Measurements from ENCODE around the gene LYSMD2.

Gene LYSMD2

DNA sequence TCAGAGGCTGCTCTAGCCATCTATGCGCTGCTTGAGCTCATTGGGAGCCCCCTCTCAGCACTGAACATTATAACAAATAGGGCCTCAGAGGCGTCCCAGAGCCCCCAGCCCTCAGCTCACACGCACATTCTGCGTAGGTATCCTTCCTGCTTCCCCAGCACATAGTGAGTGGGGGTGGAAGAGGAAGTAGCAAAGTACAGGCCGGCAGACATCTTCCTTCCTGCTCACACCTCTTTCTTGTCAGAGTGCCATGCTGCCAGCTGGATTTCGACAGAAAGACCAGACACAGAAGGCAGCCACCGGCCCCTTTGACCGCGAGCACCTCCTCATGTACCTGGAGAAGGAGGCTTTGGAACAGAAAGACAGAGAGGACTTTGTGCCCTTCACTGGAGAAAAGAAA, 30.6 kb upstream of the LYSMD2 start:
- Histone ChIP-seq H3K27ac (ENCODE audit: low read depth, low read length) (no peak overlapping the region), H3K4me1 (ENCODE audit: insufficient read depth, low read length) (no peaks in the 10 kb centered on the region), H3K4me3 (ENCODE audit: low read depth in 1 of 2, low read length in 2 of 2) (no peak overlapping the region), H3K9ac (ENCODE audit: low read length) (no peak overlapping the region), H3K36me3 (ENCODE audit: insufficient read depth, low read length) (peaks cover 33% of the 10 kb centered on the region), H3K27me3 (ENCODE audit: control insufficient read depth in 1 of 2, insufficient read depth in 2 of 2, low read length in 2 of 2) (no peaks in the 10 kb centered on the region), H3K9me3 (ENCODE audit: low read length) (no peaks in the 10 kb centered on the region)

DNA sequence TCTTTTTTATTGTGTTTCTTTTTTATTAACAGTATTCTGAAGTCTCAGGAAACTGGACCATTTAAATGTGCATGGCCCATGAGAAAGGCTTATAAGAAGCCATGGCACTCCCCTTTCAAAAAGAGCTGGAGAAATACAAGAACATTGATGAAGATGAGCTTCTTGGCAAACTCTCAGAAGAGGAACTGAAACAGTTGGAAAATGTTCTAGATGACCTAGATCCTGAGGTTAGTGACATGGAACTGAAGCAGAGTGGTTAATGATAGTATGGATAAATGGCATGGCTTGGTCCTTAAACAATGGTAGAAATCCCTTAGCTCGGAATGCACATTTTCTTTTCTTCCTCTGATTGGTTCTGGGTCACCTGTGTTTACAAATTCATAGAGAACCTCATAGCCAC, 28.9 kb upstream of the LYSMD2 start:
- no peak overlapping the region for H3K27ac ChIP-seq (ENCODE audit: low read depth, low read length)
- no peaks in the 10 kb centered on the region for H3K27me3 ChIP-seq (ENCODE audit: control insufficient read depth in 1 of 2, insufficient read depth in 2 of 2, low read length in 2 of 2)
- peaks cover 26% of the 10 kb centered on the region for H3K36me3 ChIP-seq (ENCODE audit: insufficient read depth, low read length)
- no peak overlapping the region for H3K4me3 ChIP-seq (ENCODE audit: low read depth in 1 of 2, low read length in 2 of 2)
- H3K4me1 ChIP-seq (ENCODE audit: insufficient read depth, low read length): no peaks in the 10 kb centered on the region
- H3K9ac ChIP-seq (ENCODE audit: low read length): no peak overlapping the region
- no peaks in the 10 kb centered on the region for H3K9me3 ChIP-seq (ENCODE audit: low read length)

DNA sequence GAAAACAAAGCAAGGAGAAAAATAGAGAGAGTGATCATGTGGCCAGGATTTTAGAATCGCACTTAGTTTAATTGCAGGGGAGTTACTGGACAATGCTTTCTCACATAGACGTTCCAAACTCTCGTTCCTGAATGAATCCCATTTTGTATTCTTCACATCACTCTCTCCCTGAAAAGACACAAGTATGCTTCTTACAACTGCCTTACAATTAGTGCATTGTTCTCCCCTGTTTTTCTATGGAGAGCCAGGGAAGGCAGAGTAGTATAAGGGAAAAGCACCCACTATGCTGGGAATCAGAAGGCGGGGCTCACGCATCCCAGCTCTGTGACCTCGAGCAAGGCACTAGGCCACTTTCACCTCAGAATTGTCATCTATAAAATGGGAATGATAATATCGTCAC, 28.3 kb upstream of the LYSMD2 start:
- no peaks in the 10 kb centered on the region for H3K4me1 ChIP-seq (ENCODE audit: insufficient read depth, low read length)
- H3K27ac ChIP-seq (ENCODE audit: low read depth, low read length): no peak overlapping the region
- H3K9me3 ChIP-seq (ENCODE audit: low read length): no peaks in the 10 kb centered on the region
- peaks cover 23% of the 10 kb centered on the region for H3K36me3 ChIP-seq (ENCODE audit: insufficient read depth, low read length)
- H3K9ac ChIP-seq (ENCODE audit: low read length): no peak overlapping the region
- H3K27me3 ChIP-seq (ENCODE audit: control insufficient read depth in 1 of 2, insufficient read depth in 2 of 2, low read length in 2 of 2): no peaks in the 10 kb centered on the region
- H3K4me3 ChIP-seq (ENCODE audit: low read depth in 1 of 2, low read length in 2 of 2): no peak overlapping the region

DNA sequence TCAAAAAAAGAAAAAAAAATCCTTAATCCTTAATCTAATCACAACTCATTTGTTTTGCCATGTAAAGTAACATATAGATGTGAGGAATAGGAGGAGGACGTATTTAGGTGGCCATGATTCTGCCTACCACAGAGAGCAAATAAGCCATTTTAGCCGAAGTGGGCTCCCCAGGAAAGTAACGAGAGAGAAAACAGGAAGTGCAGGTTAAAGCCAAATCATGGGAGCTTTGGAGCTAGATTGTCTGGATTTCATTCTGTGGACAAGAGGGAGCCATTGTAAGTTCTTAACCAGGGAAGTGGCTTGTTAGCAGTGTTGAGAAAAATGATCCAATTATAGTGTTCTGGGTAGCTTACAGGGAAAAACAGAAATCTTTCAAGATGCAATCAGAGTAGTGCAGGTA, 23.4 kb upstream of the LYSMD2 start:
- H3K4me3 ChIP-seq (ENCODE audit: low read depth in 1 of 2, low read length in 2 of 2): no peak overlapping the region
- no peak overlapping the region for H3K27ac ChIP-seq (ENCODE audit: low read depth, low read length)
- H3K9ac ChIP-seq (ENCODE audit: low read length): no peak overlapping the region
- no peaks in the 10 kb centered on the region for H3K36me3 ChIP-seq (ENCODE audit: insufficient read depth, low read length)
- H3K9me3 ChIP-seq (ENCODE audit: low read length): no peaks in the 10 kb centered on the region
- peaks cover 12% of the 10 kb centered on the region for H3K4me1 ChIP-seq (ENCODE audit: insufficient read depth, low read length)
- no peaks in the 10 kb centered on the region for H3K27me3 ChIP-seq (ENCODE audit: control insufficient read depth in 1 of 2, insufficient read depth in 2 of 2, low read length in 2 of 2)

DNA sequence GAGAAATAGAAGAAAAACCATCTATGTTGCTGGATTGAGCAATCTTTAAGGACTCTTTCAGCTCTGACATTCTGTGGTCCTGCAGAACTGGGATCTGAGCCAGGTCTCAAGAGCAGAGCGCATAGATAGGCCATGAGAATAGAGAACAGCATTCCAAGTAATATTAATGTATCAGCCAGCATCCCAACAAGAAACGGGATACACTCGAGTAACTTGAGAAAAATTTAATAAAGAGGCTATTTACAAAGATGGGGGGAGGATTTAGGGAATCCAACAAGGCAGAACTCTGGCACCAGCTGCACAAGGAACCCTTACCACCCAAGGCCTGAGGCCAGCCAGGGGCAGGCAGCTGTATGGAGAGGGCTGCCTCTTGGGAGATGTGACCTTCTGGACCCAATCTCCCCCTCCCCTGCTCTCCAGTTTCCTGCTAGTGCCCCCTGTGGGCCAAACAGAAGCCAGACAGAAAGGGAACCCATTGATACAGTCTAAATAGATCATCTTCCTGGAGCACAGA, 22.2 kb upstream of the LYSMD2 start:
- Histone ChIP-seq H3K4me3 (ENCODE audit: low read depth in 1 of 2, low read length in 2 of 2) (no peak overlapping the region), H3K27ac (ENCODE audit: low read depth, low read length) (no peak overlapping the region)

DNA sequence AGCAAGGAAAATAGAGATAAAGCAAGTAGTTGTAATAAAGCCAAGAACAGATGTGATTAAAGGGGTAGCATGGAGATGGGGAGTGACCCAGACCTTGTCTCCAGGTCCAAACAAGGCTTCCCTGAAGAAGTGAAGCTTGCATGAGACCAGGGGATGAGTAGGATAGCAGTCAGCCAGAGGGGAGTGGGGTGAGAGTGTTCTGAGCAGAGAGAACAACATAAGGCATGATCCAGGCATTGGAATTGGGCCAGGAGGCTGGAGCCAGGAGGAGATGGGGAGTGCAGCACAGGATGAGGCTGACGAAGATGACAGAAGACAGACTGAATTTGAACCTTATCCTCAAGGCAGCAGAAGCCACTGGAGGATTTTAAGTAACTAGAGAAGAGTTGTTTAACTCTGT, 21.2 kb upstream of the LYSMD2 start:
- peaks cover 12% of the 10 kb centered on the region for H3K4me1 ChIP-seq (ENCODE audit: insufficient read depth, low read length)
- peak overlapping the region in 1 of 2 donors; percentile 13 for H3K4me3 ChIP-seq (ENCODE audit: low read depth in 1 of 2, low read length in 2 of 2)
- H3K27ac ChIP-seq (ENCODE audit: low read depth, low read length): no peak overlapping the region
- no peak overlapping the region for H3K9ac ChIP-seq (ENCODE audit: low read length)
- H3K36me3 ChIP-seq (ENCODE audit: insufficient read depth, low read length): no peaks in the 10 kb centered on the region
- no peaks in the 10 kb centered on the region for H3K9me3 ChIP-seq (ENCODE audit: low read length)
- H3K27me3 ChIP-seq (ENCODE audit: control insufficient read depth in 1 of 2, insufficient read depth in 2 of 2, low read length in 2 of 2): no peaks in the 10 kb centered on the region

More for the DNA sequence above, 22.2 kb upstream of the LYSMD2 start:
- Histone ChIP-seq H3K9ac (ENCODE audit: low read length) (no peak overlapping the region), H3K4me1 (ENCODE audit: insufficient read depth, low read length) (peaks cover 12% of the 10 kb centered on the region), H3K27me3 (ENCODE audit: control insufficient read depth in 1 of 2, insufficient read depth in 2 of 2, low read length in 2 of 2) (no peaks in the 10 kb centered on the region), H3K36me3 (ENCODE audit: insufficient read depth, low read length) (no peaks in the 10 kb centered on the region), H3K9me3 (ENCODE audit: low read length) (no peaks in the 10 kb centered on the region)

DNA sequence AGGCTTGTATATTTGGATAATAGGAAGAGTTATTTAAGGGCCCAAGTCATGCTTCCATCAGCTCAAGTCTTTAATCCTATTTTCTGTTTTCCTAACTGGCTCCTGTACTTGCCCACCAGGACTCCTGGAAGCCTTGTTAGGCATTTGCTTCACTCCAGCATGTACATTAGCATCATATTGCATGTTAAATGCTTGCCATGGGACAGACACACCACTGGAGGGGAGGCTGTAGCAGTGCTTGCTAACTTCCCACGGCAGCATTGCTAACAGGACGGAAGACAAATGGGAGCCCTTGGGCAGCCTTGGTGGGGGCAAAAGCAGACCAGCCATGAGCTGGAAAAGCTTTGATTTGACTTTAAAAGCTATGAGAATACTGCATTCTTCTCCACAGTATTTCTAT, 20.0 kb upstream of the LYSMD2 start:
- no peak overlapping the region for H3K9ac ChIP-seq (ENCODE audit: low read length)
- H3K27ac ChIP-seq (ENCODE audit: low read depth, low read length): no peak overlapping the region
- no peak overlapping the region for H3K4me3 ChIP-seq (ENCODE audit: low read depth in 1 of 2, low read length in 2 of 2)
- H3K4me1 ChIP-seq (ENCODE audit: insufficient read depth, low read length): peaks cover 20% of the 10 kb centered on the region
- no peaks in the 10 kb centered on the region for H3K9me3 ChIP-seq (ENCODE audit: low read length)
- no peaks in the 10 kb centered on the region for H3K36me3 ChIP-seq (ENCODE audit: insufficient read depth, low read length)
- H3K27me3 ChIP-seq (ENCODE audit: control insufficient read depth in 1 of 2, insufficient read depth in 2 of 2, low read length in 2 of 2): no peaks in the 10 kb centered on the region

DNA sequence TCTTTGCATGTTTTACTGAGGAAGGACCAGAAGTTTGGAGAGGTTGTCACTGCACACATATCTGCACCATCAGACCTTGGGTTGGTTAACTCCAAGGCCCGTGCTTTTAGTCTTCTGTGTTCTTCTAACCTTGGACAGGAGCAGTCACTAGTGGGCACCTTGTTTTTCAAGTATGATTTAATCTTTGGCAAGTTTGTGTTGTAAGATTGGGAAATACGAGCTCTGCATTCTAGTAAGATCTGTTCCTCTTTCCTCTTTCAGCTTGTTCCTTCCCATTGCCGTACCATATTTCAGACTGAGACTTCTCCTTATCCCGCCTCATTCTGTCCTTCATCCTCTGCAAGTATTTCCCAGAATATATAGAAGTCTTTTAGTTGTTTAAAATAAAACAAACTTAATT, 19.0 kb upstream of the LYSMD2 start:
- H3K9me3 ChIP-seq (ENCODE audit: low read length): no peaks in the 10 kb centered on the region
- H3K27me3 ChIP-seq (ENCODE audit: control insufficient read depth in 1 of 2, insufficient read depth in 2 of 2, low read length in 2 of 2): no peaks in the 10 kb centered on the region
- no peak overlapping the region for H3K4me3 ChIP-seq (ENCODE audit: low read depth in 1 of 2, low read length in 2 of 2)
- no peak overlapping the region for H3K9ac ChIP-seq (ENCODE audit: low read length)
- H3K27ac ChIP-seq (ENCODE audit: low read depth, low read length): no peak overlapping the region
- no peaks in the 10 kb centered on the region for H3K36me3 ChIP-seq (ENCODE audit: insufficient read depth, low read length)
- peaks cover 23% of the 10 kb centered on the region for H3K4me1 ChIP-seq (ENCODE audit: insufficient read depth, low read length)

DNA sequence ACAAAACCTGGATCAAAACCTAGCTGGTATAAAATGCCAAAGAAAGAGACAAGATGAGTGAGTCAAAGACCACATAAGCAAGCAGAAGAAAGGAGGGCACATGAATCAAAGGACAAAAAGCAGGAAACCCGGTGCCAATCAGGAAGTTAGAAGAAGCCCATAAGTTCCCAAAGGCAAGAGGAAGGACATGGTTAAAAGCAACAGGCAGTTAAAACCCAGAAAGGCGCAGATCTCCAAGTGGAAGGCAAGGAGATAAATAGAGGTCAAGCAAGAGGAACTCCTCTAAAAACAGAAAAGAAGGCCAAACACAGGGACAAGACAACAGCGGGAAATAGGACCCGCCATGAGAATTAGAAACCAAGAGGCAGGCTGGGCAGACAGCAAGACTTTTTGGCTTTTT, 18.3 kb upstream of the LYSMD2 start:
- Histone ChIP-seq H3K4me3 (ENCODE audit: low read depth in 1 of 2, low read length in 2 of 2) (no peak overlapping the region), H3K27me3 (ENCODE audit: control insufficient read depth in 1 of 2, insufficient read depth in 2 of 2, low read length in 2 of 2) (no peaks in the 10 kb centered on the region), H3K36me3 (ENCODE audit: insufficient read depth, low read length) (no peaks in the 10 kb centered on the region), H3K27ac (ENCODE audit: low read depth, low read length) (no peak overlapping the region), H3K9ac (ENCODE audit: low read length) (no peak overlapping the region), H3K4me1 (ENCODE audit: insufficient read depth, low read length) (peaks cover 26% of the 10 kb centered on the region), H3K9me3 (ENCODE audit: low read length) (no peaks in the 10 kb centered on the region)

DNA sequence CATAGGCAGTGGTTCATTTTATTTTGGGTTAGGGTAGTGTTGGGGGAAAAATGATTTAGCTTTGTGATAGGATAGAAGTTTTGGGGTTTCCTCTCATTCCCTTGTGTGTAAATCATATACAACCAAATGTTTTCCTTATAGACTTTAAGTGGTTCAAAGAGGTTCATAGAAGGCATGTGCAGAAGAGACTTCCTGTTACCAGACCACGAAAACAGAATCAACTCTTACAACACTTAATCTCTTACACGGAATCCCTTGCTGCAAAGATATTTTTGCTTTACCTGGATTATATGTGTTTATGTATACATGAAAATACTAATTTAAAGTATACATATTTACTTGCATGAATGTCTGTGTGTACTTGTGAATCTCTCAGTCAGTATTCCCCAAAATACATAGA, 16.8 kb upstream of the LYSMD2 start:
- Histone ChIP-seq H3K27me3 (ENCODE audit: control insufficient read depth in 1 of 2, insufficient read depth in 2 of 2, low read length in 2 of 2) (no peaks in the 10 kb centered on the region), H3K9ac (ENCODE audit: low read length) (no peak overlapping the region), H3K9me3 (ENCODE audit: low read length) (no peaks in the 10 kb centered on the region), H3K27ac (ENCODE audit: low read depth, low read length) (no peak overlapping the region), H3K4me1 (ENCODE audit: insufficient read depth, low read length) (peaks cover 31% of the 10 kb centered on the region), H3K36me3 (ENCODE audit: insufficient read depth, low read length) (no peaks in the 10 kb centered on the region), H3K4me3 (ENCODE audit: low read depth in 1 of 2, low read length in 2 of 2) (no peak overlapping the region)

DNA sequence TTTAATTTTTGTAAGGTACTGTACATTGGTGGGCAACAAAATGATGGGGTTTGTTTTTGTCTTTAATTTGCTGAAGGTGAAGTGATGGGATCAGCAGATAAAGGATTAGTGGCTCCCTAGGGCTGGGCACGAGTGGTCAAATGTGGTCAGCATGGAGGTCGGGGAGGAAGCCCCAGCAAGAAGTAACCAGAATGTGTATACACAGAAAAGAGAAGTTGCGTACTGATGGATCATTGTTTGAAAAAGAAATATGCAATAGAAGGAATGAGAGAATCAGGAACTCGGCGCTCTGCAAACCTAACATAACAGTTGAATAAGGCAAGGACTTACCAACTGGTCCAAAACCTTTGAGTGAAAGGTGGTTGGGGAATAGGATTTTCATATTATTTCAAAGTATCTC, 15.4 kb upstream of the LYSMD2 start:
- H3K27me3 ChIP-seq (ENCODE audit: control insufficient read depth in 1 of 2, insufficient read depth in 2 of 2, low read length in 2 of 2): no peaks in the 10 kb centered on the region
- no peak overlapping the region for H3K27ac ChIP-seq (ENCODE audit: low read depth, low read length)
- H3K9me3 ChIP-seq (ENCODE audit: low read length): no peaks in the 10 kb centered on the region
- H3K4me3 ChIP-seq (ENCODE audit: low read depth in 1 of 2, low read length in 2 of 2): no peak overlapping the region
- no peaks in the 10 kb centered on the region for H3K36me3 ChIP-seq (ENCODE audit: insufficient read depth, low read length)
- peaks cover 18% of the 10 kb centered on the region for H3K4me1 ChIP-seq (ENCODE audit: insufficient read depth, low read length)
- no peak overlapping the region for H3K9ac ChIP-seq (ENCODE audit: low read length)

DNA sequence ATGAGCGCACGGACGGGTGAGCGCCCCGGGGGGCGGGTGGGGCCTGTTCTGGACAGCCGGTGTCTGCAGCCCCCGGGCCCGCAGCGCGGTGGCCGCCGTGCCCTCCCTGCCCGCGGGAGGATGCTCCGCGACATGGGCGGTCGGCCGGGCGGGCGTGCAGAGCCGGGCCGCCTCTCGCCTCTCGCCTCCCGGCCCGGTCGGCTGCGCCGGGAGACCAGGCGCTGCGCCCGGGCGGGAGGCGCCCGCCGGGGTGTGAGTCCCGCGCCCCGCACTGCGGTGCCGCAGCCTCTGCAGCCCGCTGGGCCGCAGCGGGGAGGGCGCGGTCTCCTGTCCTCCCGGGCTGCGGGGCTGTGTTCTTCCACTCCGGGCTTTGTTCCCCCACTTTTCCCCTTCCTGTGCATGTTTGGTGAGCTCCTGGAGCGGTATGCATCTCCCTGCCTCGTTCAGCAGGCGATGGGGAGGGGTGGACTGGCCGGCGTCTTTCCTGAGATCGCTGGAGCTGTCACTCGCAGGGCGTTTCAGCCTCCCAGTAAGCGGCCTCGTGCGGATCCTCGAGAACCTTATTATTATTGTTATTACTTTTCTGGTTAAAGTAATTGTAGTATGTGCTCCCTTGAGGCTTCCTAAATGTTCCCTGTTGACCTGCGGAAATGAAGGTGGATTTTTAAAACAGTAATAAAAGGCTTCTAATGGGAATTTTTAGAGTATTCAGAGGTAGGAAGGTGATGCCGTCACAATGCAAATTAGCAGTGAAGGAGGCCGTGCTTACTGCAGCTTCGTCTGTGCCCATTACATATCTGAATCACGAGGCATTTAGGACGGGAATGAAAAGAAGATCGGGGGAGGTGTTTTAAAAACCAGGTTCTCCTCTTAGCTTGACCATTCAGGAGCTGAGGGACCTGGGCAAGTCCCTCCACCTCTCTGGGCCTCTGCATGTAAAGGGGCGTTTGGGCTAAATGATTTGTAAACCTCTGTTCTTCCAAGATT, 14.5 kb upstream of the LYSMD2 start:
- H3K9ac ChIP-seq (ENCODE audit: low read length): no peak overlapping the region
- peak overlapping the region; percentile 60 for H3K27ac ChIP-seq (ENCODE audit: low read depth, low read length)
- H3K36me3 ChIP-seq (ENCODE audit: insufficient read depth, low read length): no peaks in the 10 kb centered on the region

More for the DNA sequence above, 14.5 kb upstream of the LYSMD2 start:
- no peaks in the 10 kb centered on the region for H3K27me3 ChIP-seq (ENCODE audit: control insufficient read depth in 1 of 2, insufficient read depth in 2 of 2, low read length in 2 of 2)
- H3K4me3 ChIP-seq (ENCODE audit: low read depth in 1 of 2, low read length in 2 of 2): peak overlapping the region; percentile 50 to 63
- peaks cover 18% of the 10 kb centered on the region for H3K4me1 ChIP-seq (ENCODE audit: insufficient read depth, low read length)
- no peaks in the 10 kb centered on the region for H3K9me3 ChIP-seq (ENCODE audit: low read length)
